Rectal smooth muscle tissue (tissue), 1 donor: Measurements from ENCODE around the gene CTSA.
"Not testable (repeated sequence)": the region's sequence is repeated elsewhere in the genome, so short reads cannot be mapped to it uniquely, and the experiment has no call there.

Experiments
- H3K27ac ChIP-seq: one replicate; pipeline ENCODE4 v1.7.0; 2013; ENCODE audit warnings: low read depth, low read length, inconsistent platforms
- H3K27me3 ChIP-seq: one replicate; pipeline ENCODE4 v1.7.0; 2013; ENCODE audit warnings: low read length; ENCODE audit not compliant: control insufficient read depth, insufficient read depth
- H3K36me3 ChIP-seq: one replicate; pipeline ENCODE4 v1.7.0; 2013; ENCODE audit warnings: low read length; ENCODE audit not compliant: control insufficient read depth, insufficient read depth
- H3K4me1 ChIP-seq: one replicate; pipeline ENCODE4 v1.7.0; 2013; ENCODE audit warnings: low read length; ENCODE audit not compliant: control insufficient read depth, insufficient read depth
- H3K4me3 ChIP-seq: one replicate; pipeline ENCODE4 v1.7.0; 2013; ENCODE audit warnings: low read length
- H3K9ac ChIP-seq: one replicate; pipeline ENCODE4 v1.7.0; 2013; ENCODE audit warnings: low read length

The CTSA gene

GRCh38 chr20:45874104-45874481 is 17.0 kb upstream of the CTSA start:
- H3K4me1 ChIP-seq, H3K4me3 ChIP-seq, H3K27me3 ChIP-seq, H3K36me3 ChIP-seq, H3K9ac ChIP-seq, H3K27ac ChIP-seq: not testable (repeated sequence)

- no peak overlapping the region for H3K4me3 ChIP-seq
- H3K27ac ChIP-seq: no peak overlapping the region
- no peak overlapping the region for H3K9ac ChIP-seq
- H3K4me1 ChIP-seq: no peaks in the 10 kb centered on the region
- H3K36me3 ChIP-seq: peaks cover 9% of the 10 kb centered on the region
- no peaks in the 10 kb centered on the region for H3K27me3 ChIP-seq
These were observed 16.6 kb upstream of the CTSA start for GRCh38 chr20:45874576-45874975.

DNA sequence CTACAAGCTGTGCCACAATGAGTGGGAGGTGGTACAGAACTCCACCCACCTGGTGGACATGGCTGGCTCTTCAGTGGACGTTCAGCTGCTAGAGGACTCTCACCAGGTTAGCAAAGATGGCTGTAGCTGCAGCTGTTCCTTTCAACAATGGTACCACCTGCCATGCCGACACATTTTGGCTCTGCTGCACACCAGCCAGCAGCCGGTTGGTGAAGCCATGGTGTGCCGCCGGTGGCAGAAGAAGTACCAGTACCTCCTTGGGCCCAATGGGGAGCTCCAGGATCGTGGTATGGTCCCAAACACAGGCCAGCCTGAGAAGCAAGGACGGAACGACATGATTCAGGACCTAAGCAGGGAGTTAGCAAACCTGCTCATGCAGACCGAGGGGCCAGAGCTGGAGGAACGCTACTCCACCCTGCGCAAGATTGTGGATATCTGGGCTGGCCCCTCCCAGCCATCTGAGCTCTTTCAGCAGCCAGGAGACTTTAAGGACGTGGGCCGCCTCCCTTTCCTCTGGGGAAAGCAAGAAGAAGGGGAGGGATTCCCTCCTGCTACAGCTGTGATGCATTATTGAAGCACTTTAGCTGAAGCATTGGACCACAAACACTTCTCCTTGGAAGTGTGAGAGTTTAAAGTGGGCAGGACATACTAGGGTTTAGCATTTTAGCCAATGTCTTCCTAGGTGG is 12.9 kb upstream of the CTSA start:
- Histone ChIP-seq H3K4me3 (no peak overlapping the region), H3K9ac (no peak overlapping the region), H3K27ac (no peak overlapping the region), H3K36me3 (peaks cover 9% of the 10 kb centered on the region), H3K27me3 (no peaks in the 10 kb centered on the region), H3K4me1 (peaks cover 6% of the 10 kb centered on the region)

DNA sequence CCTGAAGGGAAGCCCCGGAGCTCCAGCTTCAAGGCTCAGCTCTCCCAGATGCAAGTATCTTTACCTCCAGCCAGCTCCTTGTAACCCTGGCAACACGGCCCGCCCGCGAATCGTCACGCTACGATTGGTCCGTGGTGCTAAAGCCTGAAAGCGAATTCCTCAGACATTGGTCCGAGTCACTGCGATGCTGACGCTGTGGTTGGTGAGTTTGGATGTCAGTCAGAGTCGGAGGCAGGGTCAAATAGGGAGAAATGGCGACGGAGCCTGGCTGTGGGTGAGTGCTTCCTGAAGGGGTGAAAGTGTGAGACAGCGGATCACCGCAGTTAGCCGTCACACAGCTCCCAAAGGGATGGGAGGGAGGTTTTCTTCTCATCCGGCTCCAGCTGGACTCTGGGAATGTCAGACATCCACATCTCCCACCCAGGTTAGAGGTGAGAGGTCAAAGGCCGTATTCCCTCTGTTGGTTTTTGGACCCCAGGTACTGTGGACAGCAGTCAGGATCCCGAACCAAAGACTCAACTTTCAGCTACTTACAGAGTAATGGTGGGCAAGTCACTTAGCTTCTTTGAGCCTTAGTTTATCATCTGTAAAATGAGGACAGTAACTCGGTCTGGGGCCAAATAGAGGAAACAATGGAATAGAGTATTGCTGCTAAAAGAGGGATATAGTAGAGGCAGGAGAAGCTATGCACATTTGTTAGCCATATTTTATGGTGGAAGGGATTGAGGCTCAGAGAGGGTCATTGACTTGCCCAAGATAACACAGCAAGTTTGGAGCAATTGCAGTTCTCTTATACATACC is 9.9 kb upstream of the CTSA start, which contains the start of gene ZSWIM1:
TSS of gene ZSWIM1 (plus strand) at position 240 of the 801 bp plus-strand sequence. CDS start 1,366 bp downstream, outside the sequence.
- Histone ChIP-seq H3K27ac (peak within 1 kb of the TSS; percentile 92), H3K4me3 (peak within 1 kb of the TSS; percentile 97), H3K9ac (peak within 1 kb of the TSS; percentile 96), H3K4me1 (peaks cover 6% of the 10 kb centered on the region), H3K36me3 (peaks cover 14% of the 10 kb centered on the region), H3K27me3 (no peaks in the 10 kb centered on the region)

- Histone ChIP-seq H3K4me1 (peaks cover 6% of the 10 kb centered on the region), H3K36me3 (peaks cover 14% of the 10 kb centered on the region)
These were observed 8.6 kb upstream of the CTSA start for GRCh38 chr20:45882469-45883099.

GRCh38 chr20:45883100-45883469 is 8.1 kb upstream of the CTSA start:
- Histone ChIP-seq H3K27me3 (no peaks in the 10 kb centered on the region), H3K27ac (no peak overlapping the region), H3K4me3 (no peak overlapping the region), H3K4me1 (peaks cover 6% of the 10 kb centered on the region), H3K9ac (no peak overlapping the region), H3K36me3 (peaks cover 8% of the 10 kb centered on the region)

More at GRCh38 chr20:45882469-45883099, 8.6 kb upstream of the CTSA start:
- Histone ChIP-seq H3K4me3 (no peak overlapping the region), H3K9ac (no peak overlapping the region), H3K27ac (no peak overlapping the region), H3K27me3 (no peaks in the 10 kb centered on the region)

DNA sequence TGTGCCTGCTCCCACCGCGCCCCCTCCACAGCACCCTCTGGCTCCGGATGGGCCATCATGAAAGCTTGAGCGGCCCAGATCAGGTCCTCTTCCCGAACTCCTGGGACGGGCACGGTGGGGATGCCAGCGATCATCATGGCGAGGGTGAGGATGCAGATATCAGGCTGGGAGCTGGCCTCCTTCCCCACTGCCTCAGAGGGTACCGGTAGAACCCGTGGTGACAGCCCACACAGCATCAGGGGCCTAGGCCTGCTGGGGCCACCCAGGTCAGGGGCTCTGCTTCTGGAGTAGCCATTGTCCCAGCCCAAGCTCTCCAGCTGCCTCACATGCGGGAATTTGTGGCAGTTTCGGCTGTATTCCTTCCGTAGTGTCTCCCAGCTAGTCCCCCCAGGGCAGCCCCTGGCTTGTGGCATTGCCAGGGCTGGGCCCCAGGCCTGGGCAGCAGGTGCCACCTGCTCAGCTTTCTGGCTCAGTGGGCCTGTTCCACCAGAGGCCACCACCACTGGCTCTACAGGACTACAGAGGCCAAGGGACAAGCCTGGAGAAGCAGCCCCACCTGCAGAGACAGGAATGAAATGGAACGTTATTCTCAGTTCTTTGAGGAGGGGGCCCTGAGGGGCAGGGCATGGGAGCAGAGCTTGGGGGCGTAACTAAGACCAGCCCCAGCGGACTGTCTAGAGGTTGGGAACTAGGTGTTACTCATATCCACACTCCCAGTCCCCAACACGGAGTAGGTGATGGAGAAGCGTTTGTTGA is 4.4 kb upstream of the CTSA start:
- Histone ChIP-seq H3K27me3 (no peaks in the 10 kb centered on the region), H3K9ac (no peak overlapping the region), H3K27ac (no peak overlapping the region), H3K4me1 (peaks cover 2% of the 10 kb centered on the region), H3K36me3 (peaks cover 7% of the 10 kb centered on the region), H3K4me3 (no peak overlapping the region)

DNA sequence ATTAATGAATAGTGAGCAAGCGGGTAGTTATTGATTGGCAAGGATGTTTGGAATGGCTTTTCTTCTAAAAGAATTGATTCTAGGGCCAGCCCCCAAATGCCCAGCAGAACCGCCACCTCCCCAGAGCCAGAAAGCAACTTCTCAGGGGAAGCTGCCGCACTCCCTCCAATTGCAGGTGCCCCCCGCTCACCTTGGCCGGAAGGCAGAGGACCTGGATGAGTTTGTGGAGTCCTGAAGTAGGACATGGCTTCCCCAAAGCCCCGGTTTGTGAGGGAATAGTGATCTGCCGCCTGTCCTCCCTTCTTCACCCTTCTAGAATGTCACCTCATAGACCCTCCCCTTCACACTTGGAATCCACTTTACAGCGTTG is 3.8 kb upstream of the CTSA start, which contains the start of gene SPATA25:
TSS of gene SPATA25 (minus strand) at position 277 of the 370 bp plus-strand sequence. CDS start at position 245, 32 bp downstream.
- H3K9ac ChIP-seq: no peak within 1 kb of the TSS
- H3K27me3 ChIP-seq: no peaks in the 10 kb centered on the region
- H3K4me1 ChIP-seq: no peaks in the 10 kb centered on the region
- no peak within 1 kb of the TSS for H3K27ac ChIP-seq
- H3K36me3 ChIP-seq: peaks cover 7% of the 10 kb centered on the region
- no peak within 1 kb of the TSS for H3K4me3 ChIP-seq

GRCh38 chr20:45888681-45889080 is 2.5 kb upstream of the CTSA start:
- Histone ChIP-seq H3K36me3 (peaks cover 10% of the 10 kb centered on the region), H3K4me3 (no peak overlapping the region), H3K4me1 (no peaks in the 10 kb centered on the region), H3K27me3 (no peaks in the 10 kb centered on the region), H3K27ac (no peak overlapping the region), H3K9ac (no peak overlapping the region)

- peaks cover 12% of the 10 kb centered on the region for H3K36me3 ChIP-seq
- H3K27me3 ChIP-seq: no peaks in the 10 kb centered on the region
- H3K27ac ChIP-seq: peak overlapping the region; percentile 90
- H3K4me1 ChIP-seq: no peaks in the 10 kb centered on the region
- H3K9ac ChIP-seq: peak overlapping the region; percentile 51
- H3K4me3 ChIP-seq: peak overlapping the region; percentile 78
These were observed 804 bp upstream of the CTSA start for GRCh38 chr20:45890077-45890984.

DNA sequence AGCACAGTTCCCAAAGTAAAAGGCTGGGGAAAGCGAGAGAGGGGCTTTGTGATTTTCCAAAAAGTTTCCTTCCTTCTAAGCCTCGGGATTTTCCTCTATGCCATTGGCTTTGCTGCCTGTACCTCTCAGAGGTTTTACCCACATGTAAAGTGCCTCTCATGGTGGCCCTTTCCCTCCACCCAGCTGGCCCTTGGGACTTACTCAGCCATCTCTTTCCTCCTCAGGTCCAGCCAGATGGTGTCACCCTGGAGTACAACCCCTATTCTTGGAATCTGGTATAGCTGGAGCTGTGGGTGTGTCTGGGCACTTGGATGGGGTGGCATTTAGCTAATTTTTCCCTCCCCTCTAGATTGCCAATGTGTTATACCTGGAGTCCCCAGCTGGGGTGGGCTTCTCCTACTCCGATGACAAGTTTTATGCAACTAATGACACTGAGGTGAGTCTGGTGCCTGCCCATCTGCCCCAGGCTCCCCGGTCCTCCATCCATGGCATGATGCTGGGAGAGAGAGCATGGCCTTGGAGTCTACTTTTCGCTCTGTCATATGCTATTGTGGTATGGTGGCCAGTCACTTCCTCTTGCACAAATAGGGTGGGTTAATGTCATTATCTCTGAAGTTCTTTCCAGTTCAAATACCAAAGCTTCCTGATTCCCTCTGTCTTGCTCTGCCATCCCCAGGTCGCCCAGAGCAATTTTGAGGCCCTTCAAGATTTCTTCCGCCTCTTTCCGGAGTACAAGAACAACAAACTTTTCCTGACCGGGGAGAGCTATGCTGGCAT is 1.1 kb downstream of the CTSA start:
- Histone ChIP-seq H3K36me3 (peaks cover 10% of the 10 kb centered on the region), H3K27ac (no peak overlapping the region), H3K4me3 (peak overlapping the region; percentile 78), H3K9ac (no peak overlapping the region), H3K27me3 (no peaks in the 10 kb centered on the region), H3K4me1 (no peaks in the 10 kb centered on the region)
